Endodermal cell (in vitro differentiated cells): ENCODE data around the gene PSMD1. TPM values are rescaled to one million over a fixed set of nuclear protein-coding genes. Genes with fewer than 3 reads are reported as not detected.

ENCODE experiments used
- DNase-seq: peaks from one replicate; pipeline ENCODE4 v3.0.0-alpha.2; 2017
- H3K27ac ChIP-seq: 2 replicates; pipeline ENCODE4 v1.5.1; 2013; ENCODE audit warnings: mild to moderate bottlenecking, low read depth, low read length, moderate library complexity
- H3K27me3 ChIP-seq: 2 replicates; pipeline ENCODE4 v1.6.1; 2013; ENCODE audit warnings: mild to moderate bottlenecking, low read length, moderate library complexity; ENCODE audit not compliant: insufficient read depth, control insufficient read depth, poor library complexity, severe bottlenecking
- H3K36me3 ChIP-seq: 2 replicates; pipeline ENCODE4 v1.7.0; 2013; ENCODE audit warnings: mild to moderate bottlenecking, low read length, moderate library complexity; ENCODE audit not compliant: control insufficient read depth, insufficient read depth
- H3K4me1 ChIP-seq: one replicate; pipeline ENCODE4 v1.7.0; 2013; ENCODE audit warnings: low read length; ENCODE audit not compliant: control insufficient read depth, insufficient read depth
- H3K4me3 ChIP-seq: 2 replicates; pipeline ENCODE4 v1.5.1; 2013; ENCODE audit warnings: mild to moderate bottlenecking, low read length, moderate library complexity
- H3K9ac ChIP-seq: 2 replicates; pipeline ENCODE4 v1.6.1; 2013; ENCODE audit warnings: mild to moderate bottlenecking, low read length, moderate library complexity; ENCODE audit not compliant: poor library complexity, severe bottlenecking; ENCODE audit errors: extremely low read depth
- H3K9me3 ChIP-seq: 2 replicates; pipeline ENCODE4 v1.6.1; 2013; ENCODE audit warnings: mild to moderate bottlenecking, low read length, moderate library complexity; ENCODE audit not compliant: control insufficient read depth
- H3K27ac Mint-ChIP-seq: 2 replicates; pipeline ENCODE4 v1.8.0; 2020; ENCODE audit warnings: mixed read lengths
- H3K27me3 Mint-ChIP-seq: 2 replicates; pipeline ENCODE4 v1.8.0; 2021; ENCODE audit warnings: mild to moderate bottlenecking, mixed read lengths; ENCODE audit not compliant: insufficient read depth
- H3K36me3 Mint-ChIP-seq: 2 replicates; pipeline ENCODE4 v1.8.0; 2020; ENCODE audit warnings: low read depth, mixed read lengths
- H3K4me1 Mint-ChIP-seq: 2 replicates; pipeline ENCODE4 v1.8.0; 2020; ENCODE audit warnings: mixed read lengths
- H3K4me3 Mint-ChIP-seq: 2 replicates; pipeline ENCODE4 v1.8.0; 2020; ENCODE audit warnings: mild to moderate bottlenecking, moderate library complexity, mixed read lengths
- H3K9me3 Mint-ChIP-seq: 2 replicates; pipeline ENCODE4 v1.8.0; 2020; ENCODE audit warnings: mild to moderate bottlenecking, mixed read lengths
- WGBS, 2 experiments: methylation state at CpG; one replicate each; pipeline versions ENCODE4 v1.1.5 to v1.1.7; 2013; ENCODE audit warnings: missing lambda C conversion rate in 2 of 2, mixed read lengths in 1 of 2; ENCODE audit not compliant: insufficient coverage in 1 of 2, insufficient read length in 1 of 2; 5-methylcytosine and 5-hydroxymethylcytosine counted together
- total RNA-seq, 2 donors: library from RNA; stranded (reverse); fragmentation: NEBNext Ultra II Directional in 1 of 2; extraction: Animal tissue kit (Norgen Biotek cat#: 25700) in 1 of 2; gene quantifications; 2 replicates in 1 of 2; 3 replicates in 1 of 2; pipeline ENCODE4 v1.2.1, GENCODE V29; 2021
- TF ChIP-seq, protein P1 (sequence below): fragments of 200-600 bp; sonication (generic); conservative IDR thresholded peaks from 2 replicates; pipeline ENCODE4 v1.5.0; 2021; ENCODE audit warnings: antibody characterized with exemption, mild to moderate bottlenecking

Gene PSMD1
- total RNA-seq, 2 donors from 2014 or later: 148 to 158 TPM

DNA sequence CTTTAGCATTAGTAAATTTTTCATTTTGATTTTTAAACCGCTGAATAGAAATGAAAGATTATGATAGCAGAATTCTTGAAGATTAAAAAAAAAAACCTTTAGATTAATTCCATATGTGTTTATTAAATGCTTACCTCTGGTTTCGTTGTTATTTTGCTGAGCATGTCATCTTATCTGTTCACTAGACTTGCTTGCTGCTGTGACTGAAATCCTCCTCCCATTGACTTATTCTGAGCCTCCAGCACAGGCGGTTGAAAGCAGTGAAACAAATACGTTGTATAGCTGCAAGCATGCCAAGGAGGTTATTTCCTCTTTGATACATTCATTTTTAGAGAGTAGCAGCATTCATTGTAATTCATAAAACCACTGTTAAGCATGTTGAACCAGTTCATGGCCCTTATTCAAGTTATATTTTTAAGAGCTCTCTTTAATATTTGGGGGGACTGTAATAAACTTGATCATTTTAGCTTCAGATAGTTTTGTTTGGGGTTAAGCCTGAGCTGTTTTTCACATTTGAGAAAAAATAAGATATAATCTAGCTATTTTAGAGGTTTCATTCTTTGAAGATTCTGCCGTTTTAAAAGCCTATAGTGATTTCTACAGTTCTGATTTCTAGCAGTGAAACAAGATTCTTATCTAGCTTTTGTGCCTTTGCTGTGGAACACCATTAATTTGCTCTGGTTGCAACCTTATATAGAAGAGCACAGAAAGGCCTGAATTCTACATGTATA lies 68.3 kb downstream of the PSMD1 start, which contains the start of gene HTR2B:
TSS of gene HTR2B (minus strand) at position 205 of the 731 bp plus-strand sequence. CDS start 1,278 bp downstream, outside the sequence.
- Mint-ChIP-seq H3K9me3 (no peaks in the 10 kb centered on the region), H3K27me3 (no peaks in the 10 kb centered on the region), H3K27ac (no peak within 1 kb of the TSS), H3K4me1 (peaks cover 22% of the 10 kb centered on the region), H3K36me3 (peaks cover 5% of the 10 kb centered on the region), H3K4me3 (no peak within 1 kb of the TSS)
- Histone ChIP-seq H3K27me3 (no peaks in the 10 kb centered on the region), H3K9me3 (no peaks in the 10 kb centered on the region), H3K27ac (no peak within 1 kb of the TSS), H3K36me3 (peaks cover 4% of the 10 kb centered on the region), H3K4me1 (peaks cover 7% of the 10 kb centered on the region), H3K4me3 (no peak within 1 kb of the TSS), H3K9ac (no peak within 1 kb of the TSS)
- TF ChIP-seq, protein P1, sequence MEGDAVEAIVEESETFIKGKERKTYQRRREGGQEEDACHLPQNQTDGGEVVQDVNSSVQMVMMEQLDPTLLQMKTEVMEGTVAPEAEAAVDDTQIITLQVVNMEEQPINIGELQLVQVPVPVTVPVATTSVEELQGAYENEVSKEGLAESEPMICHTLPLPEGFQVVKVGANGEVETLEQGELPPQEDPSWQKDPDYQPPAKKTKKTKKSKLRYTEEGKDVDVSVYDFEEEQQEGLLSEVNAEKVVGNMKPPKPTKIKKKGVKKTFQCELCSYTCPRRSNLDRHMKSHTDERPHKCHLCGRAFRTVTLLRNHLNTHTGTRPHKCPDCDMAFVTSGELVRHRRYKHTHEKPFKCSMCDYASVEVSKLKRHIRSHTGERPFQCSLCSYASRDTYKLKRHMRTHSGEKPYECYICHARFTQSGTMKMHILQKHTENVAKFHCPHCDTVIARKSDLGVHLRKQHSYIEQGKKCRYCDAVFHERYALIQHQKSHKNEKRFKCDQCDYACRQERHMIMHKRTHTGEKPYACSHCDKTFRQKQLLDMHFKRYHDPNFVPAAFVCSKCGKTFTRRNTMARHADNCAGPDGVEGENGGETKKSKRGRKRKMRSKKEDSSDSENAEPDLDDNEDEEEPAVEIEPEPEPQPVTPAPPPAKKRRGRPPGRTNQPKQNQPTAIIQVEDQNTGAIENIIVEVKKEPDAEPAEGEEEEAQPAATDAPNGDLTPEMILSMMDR: no peak
- 77 to 83% methylated on average over 4 of the region's 5 CpGs for WGBS, 2 experiments
- DNase-seq: no peak

DNA sequence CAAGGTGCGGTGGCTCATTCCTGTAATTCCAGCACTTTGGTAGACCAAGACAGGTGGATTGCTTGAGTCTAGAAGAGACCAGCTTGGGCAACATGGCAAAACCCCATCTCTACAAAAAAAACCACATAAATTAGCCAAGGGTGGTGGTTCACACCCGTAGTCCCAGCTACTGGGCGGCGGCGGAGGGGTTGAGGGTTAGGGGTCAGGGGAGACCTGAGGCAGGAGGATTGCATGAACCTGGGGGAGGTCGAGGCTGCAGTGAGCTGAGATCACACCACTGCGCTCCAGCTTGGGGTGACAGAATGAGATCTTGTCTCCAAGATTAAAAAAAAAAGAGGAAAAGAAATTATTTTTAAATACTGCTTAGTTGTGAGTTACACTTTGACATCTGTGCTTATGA lies 69.5 kb downstream of the PSMD1 start:
- no peaks in the 10 kb centered on the region for H3K9me3 ChIP-seq
- peaks cover 7% of the 10 kb centered on the region for H3K4me1 ChIP-seq
- no peak for DNase-seq
- Mint-ChIP-seq H3K27me3 (no peaks in the 10 kb centered on the region), H3K9me3 (no peaks in the 10 kb centered on the region), H3K27ac (no peak overlapping the region), H3K36me3 (peaks cover 3% of the 10 kb centered on the region), H3K4me3 (no peak overlapping the region), H3K4me1 (peaks cover 22% of the 10 kb centered on the region)
- H3K27ac ChIP-seq: no peak overlapping the region
- TF ChIP-seq, protein P1: no peak
- peaks cover 14% of the 10 kb centered on the region for H3K36me3 ChIP-seq
- H3K27me3 ChIP-seq: no peaks in the 10 kb centered on the region
- 95 to 96% methylated on average over 4 to 7 of the region's 7 CpGs for WGBS, 2 experiments
- no peak overlapping the region for H3K4me3 ChIP-seq
- H3K9ac ChIP-seq: no peak overlapping the region

DNA sequence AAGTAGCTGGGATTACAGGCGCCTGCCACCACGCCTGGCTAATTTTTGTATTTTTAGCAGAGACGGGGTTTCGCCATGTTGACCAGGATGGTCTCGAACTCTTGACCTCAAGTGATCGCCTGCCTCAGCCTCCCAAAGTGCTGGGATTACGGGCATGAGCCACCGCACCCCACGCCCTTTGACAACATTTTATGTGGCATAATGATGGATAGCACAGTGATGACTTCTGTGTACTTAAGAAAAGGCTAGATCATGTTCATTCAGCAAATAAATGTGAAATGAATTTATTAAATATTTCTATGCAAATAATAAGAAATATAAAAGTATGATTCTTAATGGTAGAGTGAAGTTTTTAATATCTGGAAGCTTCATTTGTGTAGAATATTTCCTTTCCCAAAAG lies 70.8 kb downstream of the PSMD1 start:
- Histone ChIP-seq H3K36me3 (peaks cover 14% of the 10 kb centered on the region), H3K9ac (no peak overlapping the region), H3K9me3 (no peaks in the 10 kb centered on the region), H3K27me3 (no peaks in the 10 kb centered on the region), H3K4me3 (no peak overlapping the region), H3K27ac (no peak overlapping the region), H3K4me1 (peaks cover 7% of the 10 kb centered on the region)
- no peak overlapping the region for H3K4me3 Mint-ChIP-seq
- DNase-seq: no peak
- H3K9me3 Mint-ChIP-seq: no peaks in the 10 kb centered on the region
- peaks cover 3% of the 10 kb centered on the region for H3K36me3 Mint-ChIP-seq
- no peak overlapping the region for H3K27ac Mint-ChIP-seq
- no peaks in the 10 kb centered on the region for H3K27me3 Mint-ChIP-seq
- TF ChIP-seq, protein P1: no peak
- H3K4me1 Mint-ChIP-seq: peaks cover 22% of the 10 kb centered on the region
- WGBS, 2 experiments: 95 to 96% methylated on average over 7 to 9 of the region's 9 CpGs
